SK-N-SH (cell line): ENCODE measurements around the gene CLASP1. TPM values are rescaled to one million over a fixed set of nuclear protein-coding genes. Genes with fewer than 3 reads are reported as not detected.

Experiments used
- CTCF ChIA-PET: fragments of 300-600, 350-600 bp; formaldehyde crosslinking; extraction: SDS; loops from one replicate; lab custom pipeline; 2021; lab: Yijun Ruan, JAX
- POLR2A ChIA-PET: fragments of 350-600 bp; sonication (Branson Sonifier 250); formaldehyde crosslinking; extraction: SDS; loops from one replicate; lab custom pipeline; 2020; ENCODE audit warnings: antibody characterized with exemption, inconsistent platforms; lab: Yijun Ruan, JAX
- DNase-seq: peaks from one replicate; pipeline ENCODE4 v3.0.0; 2012
- H2AFZ ChIP-seq: fragments of 200-600 bp; sonication (generic); 2 replicates; pipeline ENCODE4 v1.8.1; 2016; ENCODE audit warnings: antibody characterized with exemption, mild to moderate bottlenecking, low read depth
- H3F3A ChIP-seq: fragments of 200-600 bp; sonication (generic); replicated peaks from 2 replicates; pipeline ENCODE3; 2016; ENCODE audit warnings: antibody characterized with exemption, mild to moderate bottlenecking; ENCODE audit not compliant: insufficient read depth
- H3K27ac ChIP-seq, 2 experiments: fragments of 200-500 bp in 1 of 2; fragments of 200-600 bp in 1 of 2; sonication (Bioruptor generic) in 1 of 2; sonication (generic), shearing (Covaris generic) in 1 of 2; 2 replicates each; pipeline versions ENCODE4 v1.5.1 to v1.6.1; 2014 to 2016; ENCODE audit warnings: low read depth in 2 of 2, inconsistent platforms in 1 of 2, low read length in 1 of 2, mild to moderate bottlenecking in 1 of 2, mixed read lengths in 1 of 2
- H3K27me3 ChIP-seq: fragments of 200-600 bp; sonication (generic), shearing (Covaris generic); 2 replicates; pipeline ENCODE4 v1.6.1; 2016; ENCODE audit warnings: mixed run types; ENCODE audit not compliant: insufficient read depth
- H3K36me3 ChIP-seq, 2 experiments: fragments of 200-500 bp in 1 of 2; fragments of 200-600 bp in 1 of 2; sonication (Bioruptor generic) in 1 of 2; sonication (generic) in 1 of 2; replicated peaks in 1 of 2; 2 replicates each; pipeline versions ENCODE3 to v1.5.1; 2014 to 2016; ENCODE audit warnings: low read length in 1 of 2, mild to moderate bottlenecking in 1 of 2; ENCODE audit not compliant: insufficient read depth in 2 of 2, control insufficient read depth in 1 of 2
- H3K4me1 ChIP-seq, 2 experiments: fragments of 200-500 bp in 1 of 2; fragments of 200-600 bp in 1 of 2; sonication (Bioruptor generic) in 1 of 2; sonication (generic), shearing (Covaris generic) in 1 of 2; 2 replicates each; pipeline versions ENCODE4 v1.5.1 to v1.6.1; 2014 to 2016; ENCODE audit warnings: low read depth in 1 of 2, low read length in 1 of 2, mixed run types in 1 of 2; ENCODE audit not compliant: insufficient read depth in 2 of 2, control insufficient read depth in 1 of 2
- H3K4me2 ChIP-seq: fragments of 200-600 bp; sonication (generic), shearing (Covaris generic); 2 replicates; pipeline ENCODE4 v1.6.1; 2017; ENCODE audit warnings: mixed run types
- H3K4me3 ChIP-seq, 2 experiments: fragments of 200-500 bp in 1 of 2; fragments of 200-600 bp in 1 of 2; sonication (Bioruptor generic) in 1 of 2; sonication (generic), shearing (Covaris generic) in 1 of 2; 2 replicates each; pipeline versions ENCODE4 v1.5.1 to v1.8.1; 2014 to 2016; ENCODE audit warnings: low read depth in 2 of 2, inconsistent platforms in 1 of 2, low read length in 1 of 2, mild to moderate bottlenecking in 1 of 2, mixed read lengths in 1 of 2, moderate library complexity in 1 of 2
- H3K79me2 ChIP-seq: fragments of 200-600 bp; sonication (generic); 2 replicates; pipeline ENCODE4 v1.8.1; 2017; ENCODE audit warnings: mild to moderate bottlenecking; ENCODE audit not compliant: insufficient read depth
- H3K9ac ChIP-seq: fragments of 200-600 bp; sonication (generic); 2 replicates; pipeline ENCODE4 v1.6.1; 2017; ENCODE audit warnings: mixed run types
- H3K9me2 ChIP-seq: fragments of 200-600 bp; sonication (generic); 2 replicates; pipeline ENCODE4 v1.6.1; 2017; ENCODE audit warnings: mixed run types
- H3K9me3 ChIP-seq: fragments of 200-600 bp; sonication (generic); 2 replicates; pipeline ENCODE4 v1.6.1; 2017; ENCODE audit warnings: mixed run types, mild to moderate bottlenecking, moderate library complexity
- H4K20me1 ChIP-seq: fragments of 200-600 bp; sonication (generic); 2 replicates; pipeline ENCODE4 v1.6.1; 2017; ENCODE audit warnings: mild to moderate bottlenecking, mixed run types; ENCODE audit not compliant: insufficient read depth
- EZH2phosphoT487 ChIP-seq: fragments of 200-600 bp; sonication (generic); IDR thresholded peaks from 2 replicates; pipeline ENCODE4 v1.6.1; 2017; ENCODE audit warnings: low read depth, mixed run types, mild to moderate bottlenecking, antibody characterized with exemption, moderate library complexity, borderline replicate concordance
- FOXJ3 ChIP-seq: sonication (generic); formaldehyde crosslinking; IDR thresholded peaks from 2 replicates; pipeline ENCODE4 v1.5.1; 2020; ENCODE audit warnings: mild to moderate bottlenecking, missing genetic modification reagents
- FOXM1 ChIP-seq: IDR thresholded peaks from 2 replicates; pipeline ENCODE4 v1.4.0; 2012; ENCODE audit warnings: low read depth, mild to moderate bottlenecking
- IRF3 ChIP-seq: fragments of 150-350 bp; IDR thresholded peaks from 2 replicates; pipeline ENCODE4 v1.6.1; 2016; ENCODE audit warnings: mild to moderate bottlenecking, low read depth, low read length
- REST ChIP-seq: IDR thresholded peaks from 2 replicates; pipeline ENCODE4 v1.6.1; 2012; ENCODE audit warnings: mild to moderate bottlenecking, low read depth, low read length, moderate library complexity
- RXRA ChIP-seq: IDR thresholded peaks from 2 replicates; pipeline ENCODE4 v1.4.0; 2012; ENCODE audit warnings: low read depth, mild to moderate bottlenecking, borderline replicate concordance
- TAF1 ChIP-seq: IDR thresholded peaks from 2 replicates; pipeline ENCODE4 v1.6.1; 2012; ENCODE audit warnings: low read depth, mild to moderate bottlenecking, low read length, moderate library complexity, borderline replicate concordance
- ZBTB33 ChIP-seq: IDR thresholded peaks from 2 replicates; pipeline ENCODE4 v1.4.0; 2012; ENCODE audit warnings: low read depth, borderline replicate concordance
- WGBS: methylation state at CpG from one replicate; pipeline ENCODE4 v1.1.6; 2017; ENCODE audit warnings: low lambda C conversion rate; 5-methylcytosine and 5-hydroxymethylcytosine counted together
- polyA plus RNA-seq, 3 experiments: library from polyadenylated mRNA; depleted of rRNA; stranded (reverse); fragments of >200 nt; gene quantifications; 2 replicates each; pipeline ENCODE4 v1.2.3, GENCODE V29; 2012

The CLASP1 gene
- polyA plus RNA-seq, 1 of the 3 experiments (the other 2 are of a cell fraction), result 4.9 TPM

GRCh38 chr2:121649149-121649595 is at the start of gene CLASP1 (continued):
- TF ChIP-seq ZBTB33 (no peak), FOXM1 (no peak)

- Histone ChIP-seq H3K79me2 (no peaks in the 10 kb centered on the region), H3K9ac (no peak overlapping the region), H3K27ac (no peak overlapping the region), H3K36me3 (no peaks in the 10 kb centered on the region), H3K4me2 (no peak overlapping the region), H3K9me2 (no peaks in the 10 kb centered on the region), H3K27me3 (no peaks in the 10 kb centered on the region), H3K4me1 (peaks cover 3 to 14% of the 10 kb centered on the region in 2 experiments; a peak in 3 of 4 replicates), H3F3A (peaks cover 12% of the 10 kb centered on the region), H4K20me1 (no peaks in the 10 kb centered on the region), H3K4me3 (no peak overlapping the region), H2AFZ (no peak overlapping the region), H3K9me3 (no peaks in the 10 kb centered on the region)
- WGBS, result 98% methylated on average over 11 of the region's 11 CpGs
- ChIA-PET POLR2A (no interaction called here), CTCF (interaction anchor here (3.1 kb wide), 1 partner anchor 10 kb away, joined by 12 read pairs; no protein-coding TSS in a partner anchor)
- TF ChIP-seq REST, result no peak
- TF ChIP-seq TAF1, result no peak
- no peak for TF ChIP-seq FOXJ3 (CRISPR knock-in tag)
- TF ChIP-seq RXRA, result no peak
- TF ChIP-seq EZH2phosphoT487, result no peak
- no peak for TF ChIP-seq IRF3
- DNase-seq, result no peak
These were observed 49.2 kb upstream of the CLASP1 start for GRCh38 chr2:121698318-121698930.
